Loucy (cell line): ENCODE data around the gene POLR3C.

Experiments used
- CTCF ChIP-seq: fragments of 200-600 bp; sonication (generic); conservative IDR thresholded peaks from 2 replicates; pipeline ENCODE4 v1.5.1; 2014; ENCODE audit warnings: mild to moderate bottlenecking, antibody characterized with exemption, low read length
- EZH2phosphoT487 ChIP-seq: fragments of 200-600 bp; IDR thresholded peaks from 2 replicates; pipeline ENCODE4 v1.6.1; 2018; ENCODE audit warnings: antibody characterized with exemption, mild to moderate bottlenecking, moderate library complexity, borderline replicate concordance

- TF ChIP-seq CTCF (no peak), EZH2phosphoT487 (no peak)
These were observed 4.0 kb downstream of the POLR3C start for GRCh38 chr1:145827966-145828365.
